Suprapubic skin (tissue), 3 donors: ENCODE measurements around the gene TRIM26.

Experiments used
- EP300 ChIP-seq: sonication (generic); formaldehyde crosslinking; IDR thresholded peaks from one replicate; pipeline ENCODE4 v1.6.1; 2017; ENCODE audit warnings: antibody characterized with exemption
- POLR2A ChIP-seq, 2 donors: fragments of 450-650 bp; IDR thresholded peaks; one replicate each; pipeline ENCODE4 v1.6.1; 2017; ENCODE audit warnings: antibody characterized with exemption in 2 of 2, mild to moderate bottlenecking in 2 of 2, moderate library complexity in 2 of 2
- TF ChIP-seq, protein P1 (sequence below), 2 donors: fragments of 200-600 bp in 1 of 2; fragments of 450-650 bp in 1 of 2; sonication (generic) in 1 of 2; IDR thresholded peaks; one replicate each; pipeline ENCODE4 v1.5.1; 2016 to 2019; ENCODE audit warnings: antibody characterized with exemption in 2 of 2, mild to moderate bottlenecking in 1 of 2, moderate library complexity in 1 of 2

DNA sequence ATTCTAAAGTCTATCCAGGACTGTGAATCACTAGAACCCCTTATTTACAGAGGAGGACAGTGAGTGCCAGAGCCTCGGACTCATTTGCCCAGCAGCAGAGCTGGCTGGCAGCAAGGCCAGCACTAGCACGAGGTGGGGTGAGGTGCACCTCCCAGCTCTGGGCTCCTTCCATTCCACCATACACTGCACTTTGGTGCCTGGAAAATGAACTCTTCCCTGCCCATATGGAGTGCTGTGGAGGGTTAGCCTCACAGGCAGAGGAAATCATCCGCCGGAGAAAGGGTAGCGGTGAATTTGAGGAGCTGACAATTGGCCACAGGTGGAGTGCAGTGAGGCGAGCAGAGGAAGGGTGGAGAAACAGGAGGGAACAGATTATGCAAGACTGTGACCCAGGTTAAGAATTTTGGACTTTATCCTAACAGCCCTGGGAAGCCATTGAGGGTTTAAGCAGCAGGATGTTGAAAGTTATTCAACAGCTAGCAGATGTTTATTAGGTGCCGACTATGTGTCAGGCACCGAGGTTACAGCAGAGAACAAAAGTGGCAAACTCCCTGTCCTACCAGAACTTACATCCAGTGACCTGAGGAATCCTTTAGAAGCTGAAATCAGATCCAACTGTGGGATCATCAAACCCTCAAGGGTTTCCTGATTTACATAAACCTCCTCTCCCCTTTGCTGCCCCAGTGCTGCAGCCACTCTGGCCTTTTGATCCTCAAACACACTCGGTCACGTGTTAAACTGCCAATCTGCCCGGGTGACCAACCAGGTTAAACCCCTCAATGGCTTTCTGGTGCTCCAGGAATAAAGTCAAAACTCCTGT is 6.2 kb downstream of the TRIM26 start:
- TF ChIP-seq, protein P1, sequence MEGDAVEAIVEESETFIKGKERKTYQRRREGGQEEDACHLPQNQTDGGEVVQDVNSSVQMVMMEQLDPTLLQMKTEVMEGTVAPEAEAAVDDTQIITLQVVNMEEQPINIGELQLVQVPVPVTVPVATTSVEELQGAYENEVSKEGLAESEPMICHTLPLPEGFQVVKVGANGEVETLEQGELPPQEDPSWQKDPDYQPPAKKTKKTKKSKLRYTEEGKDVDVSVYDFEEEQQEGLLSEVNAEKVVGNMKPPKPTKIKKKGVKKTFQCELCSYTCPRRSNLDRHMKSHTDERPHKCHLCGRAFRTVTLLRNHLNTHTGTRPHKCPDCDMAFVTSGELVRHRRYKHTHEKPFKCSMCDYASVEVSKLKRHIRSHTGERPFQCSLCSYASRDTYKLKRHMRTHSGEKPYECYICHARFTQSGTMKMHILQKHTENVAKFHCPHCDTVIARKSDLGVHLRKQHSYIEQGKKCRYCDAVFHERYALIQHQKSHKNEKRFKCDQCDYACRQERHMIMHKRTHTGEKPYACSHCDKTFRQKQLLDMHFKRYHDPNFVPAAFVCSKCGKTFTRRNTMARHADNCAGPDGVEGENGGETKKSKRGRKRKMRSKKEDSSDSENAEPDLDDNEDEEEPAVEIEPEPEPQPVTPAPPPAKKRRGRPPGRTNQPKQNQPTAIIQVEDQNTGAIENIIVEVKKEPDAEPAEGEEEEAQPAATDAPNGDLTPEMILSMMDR (IDR thresholded peaks at IDR 0.05), result no peak
- TF ChIP-seq POLR2A (IDR thresholded peaks at IDR 0.05), result no peak
- no peak for TF ChIP-seq EP300
